ENCODE results near the gene DUSP18.
"Not testable (repeated sequence)": the region's sequence is repeated elsewhere in the genome, so short reads cannot be mapped to it uniquely, and the experiment has no call there.

Gene DUSP18

DNA sequence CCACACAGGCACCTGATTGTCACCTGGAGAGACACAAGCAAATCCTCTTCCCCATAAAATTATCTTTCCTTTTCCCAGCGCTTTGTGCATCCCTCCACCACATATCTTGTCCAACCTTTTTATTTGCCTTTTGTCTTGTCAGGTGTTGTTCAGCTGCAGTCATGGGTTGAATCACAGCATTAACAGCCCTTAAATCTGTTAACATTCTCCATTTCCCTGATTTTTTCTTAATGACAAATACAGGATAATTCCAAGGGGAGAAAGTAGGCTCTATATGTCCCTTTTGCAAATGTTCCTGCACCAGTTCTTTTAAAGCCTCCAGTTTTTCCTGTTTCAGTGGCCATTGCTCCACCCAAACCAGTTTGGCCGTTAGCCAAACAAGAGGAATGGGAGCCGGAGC, 8.9 kb upstream of the DUSP18 start:
- not testable (repeated sequence) for DNase-seq

- no peak for DNase-seq
These were observed 7.8 kb upstream of the DUSP18 start for GRCh38 chr22:30675436-30675835.

GRCh38 chr22:30674482-30674881, 6.8 kb upstream of the DUSP18 start:
- DNase-seq = no peak

DNA sequence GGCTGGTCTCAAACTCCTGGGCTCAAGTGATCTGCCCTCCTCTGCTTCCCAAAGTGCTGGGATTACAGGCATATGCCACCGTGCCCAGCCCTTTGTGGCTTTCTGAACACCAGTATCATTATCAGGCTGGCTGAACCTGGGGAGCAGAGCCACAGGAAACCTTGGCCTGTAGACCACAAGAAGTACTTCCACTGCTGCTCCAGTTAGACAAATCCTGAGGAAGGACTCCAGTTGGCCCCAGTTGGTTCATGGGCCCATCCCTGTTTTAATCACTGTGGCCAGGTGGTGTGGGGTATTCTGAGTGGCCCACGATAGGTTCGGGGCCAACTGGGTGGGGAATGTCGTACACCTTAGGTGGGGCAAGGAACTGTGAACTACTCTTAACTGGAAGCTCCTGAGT, 5.5 kb upstream of the DUSP18 start:
- no peak for DNase-seq

GRCh38 chr22:30671071-30671470, 3.4 kb upstream of the DUSP18 start:
- no peak for DNase-seq

DNA sequence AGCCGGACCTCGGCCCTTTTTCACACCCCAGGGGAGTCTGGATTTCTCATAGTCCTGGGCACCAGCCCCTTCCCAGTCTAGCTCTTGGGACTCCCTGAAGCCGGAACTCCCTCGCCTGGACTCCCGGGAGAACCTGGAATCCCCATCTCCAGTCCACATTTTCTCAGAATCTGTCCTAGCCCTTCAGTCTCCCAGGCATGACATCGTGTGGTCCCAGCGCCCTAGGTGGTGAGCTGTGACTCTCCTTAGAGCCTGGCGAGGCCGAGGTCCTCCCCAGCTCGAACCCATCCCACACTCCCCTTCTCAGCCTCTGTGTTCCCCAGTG, 673 bp upstream of the DUSP18 start:
- peak; percentile 39 for DNase-seq

DNA sequence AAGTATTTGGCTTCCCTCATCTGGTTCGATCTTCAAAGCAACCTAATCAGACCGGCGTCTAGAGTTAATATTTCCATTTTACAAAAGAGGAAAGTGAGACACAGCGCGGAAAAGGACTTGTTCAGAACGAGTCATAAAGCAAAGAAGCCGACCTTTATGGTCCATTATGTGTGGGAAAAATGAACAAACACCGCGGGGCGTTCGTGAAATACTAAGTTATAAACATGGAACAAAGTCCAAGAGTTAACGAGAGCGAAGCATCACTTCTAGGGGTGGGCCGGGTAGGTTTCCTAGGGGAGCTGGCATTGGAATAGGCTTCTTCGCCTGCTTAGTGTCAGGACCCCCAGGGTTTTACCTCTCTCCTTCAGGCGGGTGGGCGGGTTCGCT, 575 bp downstream of the DUSP18 start:
- no peak for DNase-seq

DNA sequence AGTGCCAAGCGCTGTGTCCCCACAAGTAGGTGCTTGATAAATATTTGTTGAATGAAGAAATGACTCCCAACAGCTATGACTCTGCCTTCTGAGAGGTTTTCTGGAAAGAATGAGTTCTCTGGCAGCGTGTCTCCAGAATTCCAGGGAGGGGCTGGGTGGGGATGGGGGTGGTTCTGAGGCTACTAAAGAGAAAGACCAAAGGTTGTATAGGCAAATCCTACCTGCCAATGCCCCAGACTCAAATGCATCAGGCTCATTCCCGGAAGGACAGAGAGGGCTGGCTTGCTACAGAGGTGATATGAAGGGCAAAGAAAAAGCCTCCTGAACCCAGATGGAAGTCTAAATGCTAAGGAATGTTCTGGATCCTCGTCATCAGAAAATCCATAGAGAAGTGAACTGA, 1.9 kb downstream of the DUSP18 start:
- no peak for DNase-seq

GRCh38 chr22:30665266-30665665, 2.4 kb downstream of the DUSP18 start:
- no peak for DNase-seq

- DNase-seq = no peak
These were observed 2.9 kb downstream of the DUSP18 start for GRCh38 chr22:30664798-30665197.

GRCh38 chr22:30662040-30662439, 5.6 kb downstream of the DUSP18 start:
- no peak for DNase-seq

DNA sequence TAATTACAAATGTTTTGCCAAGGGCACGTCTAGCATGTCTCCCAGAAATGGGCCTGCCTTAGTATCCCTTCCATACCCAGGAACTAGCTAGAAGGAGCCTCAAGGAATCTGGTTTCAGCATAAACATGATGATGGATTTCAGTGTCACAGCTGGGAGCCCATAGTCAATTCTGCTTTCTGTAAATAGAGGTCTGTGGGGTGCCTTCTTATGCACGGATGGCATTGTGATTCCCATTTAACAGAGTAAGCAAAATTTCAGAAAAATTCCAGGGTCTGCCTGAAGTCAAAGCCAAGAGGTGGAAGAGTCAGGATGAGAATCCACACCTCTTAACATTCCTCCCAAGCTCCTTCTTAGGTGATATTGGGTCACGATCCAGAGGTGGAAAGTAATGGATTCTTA, 12.1 kb downstream of the DUSP18 start:
- DNase-seq = no peak

DNA sequence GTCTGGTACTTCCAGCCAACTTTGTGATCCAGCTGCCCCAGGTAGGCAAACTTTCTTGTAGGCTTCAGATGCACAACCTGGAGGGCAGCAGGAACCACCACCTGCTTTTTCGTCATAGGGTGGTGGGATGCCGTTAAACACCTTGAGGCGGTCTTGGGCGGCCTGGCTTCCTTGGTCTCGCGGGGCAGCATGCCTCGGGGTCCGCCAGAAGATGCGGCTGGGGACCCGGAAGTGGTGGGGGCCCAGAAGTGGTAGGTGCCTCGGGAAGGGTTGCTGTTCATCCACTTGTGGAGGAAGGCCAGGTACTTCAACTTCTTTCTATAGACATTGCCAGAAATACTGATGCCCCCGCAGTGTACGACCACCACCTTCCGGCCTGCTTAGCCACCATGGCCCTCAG, 13.3 kb downstream of the DUSP18 start:
- no peak for DNase-seq

GRCh38 chr22:30652852-30653251, 14.8 kb downstream of the DUSP18 start:
- DNase-seq = no peak

GRCh38 chr22:30650508-30651116, 17.1 kb downstream of the DUSP18 start:
- no peak for DNase-seq

DNA sequence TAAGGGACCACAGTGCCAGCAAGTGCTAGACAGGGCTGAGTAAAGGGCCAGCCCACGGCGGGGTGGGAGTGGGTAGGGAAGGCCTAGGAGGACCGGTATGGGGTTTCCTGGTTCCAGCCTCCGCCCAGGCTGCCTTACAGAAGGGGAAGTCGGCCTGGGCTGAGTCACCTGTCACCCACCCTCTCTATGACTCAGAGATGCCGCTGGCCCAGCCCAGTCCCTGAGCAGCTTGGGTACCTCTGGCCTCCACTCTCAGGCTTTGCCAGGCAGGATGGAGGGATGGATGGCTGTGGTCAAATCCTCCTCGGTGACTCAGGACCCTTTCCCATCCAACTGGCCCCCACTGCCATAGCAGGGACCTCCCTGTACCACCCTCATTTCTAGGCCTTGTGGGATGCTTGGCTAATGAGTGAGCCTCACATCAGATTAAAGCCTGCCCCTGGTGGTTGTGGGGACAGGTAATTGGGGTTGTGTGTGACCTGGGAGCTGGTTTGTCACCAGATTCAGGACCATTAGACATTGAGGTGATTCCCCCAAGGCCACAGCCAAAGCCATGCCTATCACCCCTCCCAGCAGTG, 18.2 kb downstream of the DUSP18 start:
- peak; percentile 60 for DNase-seq

GRCh38 chr22:30648825-30649224, 18.9 kb downstream of the DUSP18 start:
- no peak for DNase-seq

DNA sequence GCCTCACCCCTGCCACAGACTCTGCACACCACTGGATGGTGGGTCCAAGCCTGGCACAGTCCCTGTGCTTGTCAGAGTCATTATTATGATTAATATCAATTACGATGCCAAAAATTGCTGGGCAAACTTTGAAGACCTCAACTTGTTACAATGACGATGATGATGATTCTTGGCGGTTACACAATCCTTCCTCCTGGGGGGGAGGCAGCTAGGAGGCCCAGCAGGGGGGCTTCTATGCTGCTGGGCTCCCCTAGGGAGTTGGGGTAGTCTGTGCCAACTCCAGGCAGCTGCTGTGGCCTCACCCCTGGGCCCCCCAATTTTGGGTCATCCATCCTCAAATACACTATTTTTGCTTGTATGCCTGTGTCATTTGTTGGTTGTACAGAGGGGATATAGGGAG, 20.1 kb downstream of the DUSP18 start:
- DNase-seq = no peak

DNA sequence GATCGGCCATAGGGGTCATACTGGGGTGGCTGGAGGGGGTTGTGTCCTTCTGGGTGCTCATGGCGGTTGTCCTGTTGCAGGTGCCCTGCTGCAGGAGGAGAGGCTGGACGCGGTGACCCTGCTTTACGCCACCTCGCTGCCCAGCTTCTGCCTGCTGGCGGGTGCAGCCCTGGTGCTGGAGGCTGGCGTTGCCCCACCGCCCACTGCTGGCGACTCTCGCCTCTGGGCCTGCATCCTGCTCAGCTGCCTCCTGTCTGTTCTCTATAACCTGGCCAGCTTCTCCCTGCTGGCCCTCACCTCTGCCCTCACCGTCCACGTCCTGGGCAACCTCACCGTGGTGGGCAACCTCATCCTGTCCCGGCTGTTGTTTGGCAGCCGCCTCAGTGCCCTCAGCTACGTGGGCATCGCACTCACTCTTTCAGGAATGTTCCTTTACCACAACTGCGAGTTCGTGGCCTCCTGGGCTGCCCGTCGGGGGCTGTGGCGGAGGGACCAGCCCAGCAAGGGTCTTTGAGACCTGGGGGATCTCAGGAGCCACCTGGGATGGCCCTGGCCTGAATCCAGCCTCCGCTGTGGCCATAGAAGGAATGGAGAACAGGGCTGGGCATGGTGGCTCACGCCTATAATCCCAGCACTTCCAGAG, 21.0 kb downstream of the DUSP18 start:
- DNase-seq = no peak

DNA sequence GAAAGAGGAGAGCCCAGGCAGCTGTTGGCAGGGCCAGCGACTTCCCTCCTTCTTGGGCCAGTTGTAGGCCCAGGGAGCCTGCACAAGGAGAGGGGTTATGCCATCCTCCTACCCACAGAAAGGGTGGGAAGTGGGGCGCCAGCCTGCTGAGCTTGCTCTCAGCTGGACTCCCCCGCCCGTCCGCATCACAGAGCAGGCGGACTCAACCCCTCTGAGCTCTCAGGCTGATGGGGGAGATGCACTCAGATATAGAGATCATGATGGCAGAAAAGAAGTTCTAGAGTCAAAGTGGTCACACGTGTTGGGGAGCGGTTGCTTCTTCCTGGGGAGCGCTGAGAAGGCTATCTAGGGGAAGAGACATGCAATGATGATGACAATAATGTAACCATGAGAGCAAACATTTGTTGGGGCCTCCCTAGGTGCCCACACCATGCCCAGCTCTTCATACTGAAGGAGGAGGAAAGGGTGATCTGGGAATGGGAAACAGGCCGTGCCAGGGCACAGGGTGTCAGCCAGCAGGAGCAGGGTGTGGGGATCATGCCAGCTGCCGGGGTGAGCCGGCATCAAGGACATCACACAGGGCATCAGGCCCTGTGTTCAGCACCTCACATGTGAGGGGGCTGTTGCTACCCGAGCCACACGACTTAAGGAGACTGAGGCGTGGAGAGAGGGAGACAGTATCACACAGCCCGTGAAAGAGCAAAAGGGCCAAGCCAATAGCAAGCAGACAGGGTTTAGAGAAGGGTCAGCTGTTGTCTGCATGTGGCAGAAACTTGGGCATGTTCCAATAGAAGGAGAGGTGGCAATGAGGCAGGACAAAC, 24.4 kb downstream of the DUSP18 start:
- DNase-seq = no peak

DNA sequence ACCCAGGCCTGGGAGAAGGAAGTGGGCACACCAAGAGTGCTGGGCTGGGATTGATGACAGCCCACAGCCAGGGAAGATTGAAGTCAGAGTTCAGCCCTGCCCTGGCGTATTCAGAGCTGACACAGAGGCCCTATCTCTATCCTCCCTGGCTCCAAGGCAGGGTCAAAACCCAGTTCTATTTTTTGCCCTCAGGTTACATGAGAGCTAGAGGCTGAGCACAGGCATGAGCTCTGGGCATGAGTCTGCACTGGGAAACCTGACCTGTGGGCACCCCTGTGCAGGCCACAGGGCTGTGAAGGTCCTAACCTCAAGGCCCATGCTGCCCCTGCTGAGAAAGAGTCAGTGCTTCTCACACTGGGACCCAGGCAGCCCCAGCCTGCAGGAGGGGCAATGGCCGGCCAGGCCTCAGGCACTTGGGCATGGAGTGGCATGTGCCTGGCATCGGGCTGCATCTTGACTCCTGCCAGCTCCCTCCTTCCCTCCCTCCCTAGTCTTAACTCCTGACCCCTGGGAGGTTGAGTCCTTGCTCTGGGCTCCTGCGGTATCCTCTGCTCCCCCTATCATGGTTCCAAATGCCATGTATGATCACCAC, 26.7 kb downstream of the DUSP18 start:
- DNase-seq = no peak

DNA sequence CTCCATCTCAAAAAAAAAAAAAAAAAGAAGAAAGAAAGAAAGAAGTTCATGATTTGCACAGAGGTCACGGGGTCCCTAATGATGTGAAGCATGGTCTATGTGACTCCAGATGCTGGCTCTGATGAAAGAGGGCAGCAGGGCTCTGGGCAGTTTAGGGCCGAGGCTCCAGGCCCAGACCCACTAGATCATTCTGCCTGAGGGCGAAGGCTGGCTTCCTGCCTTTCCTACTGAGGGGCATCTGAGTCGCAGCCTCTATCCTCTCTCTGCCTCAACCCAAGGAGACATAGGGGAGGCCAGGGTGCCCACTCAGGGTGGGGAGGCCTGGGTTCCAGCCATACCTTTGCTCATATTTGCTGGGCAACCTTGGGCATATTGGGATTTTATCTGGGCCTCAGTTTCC, 27.3 kb downstream of the DUSP18 start:
- DNase-seq = no peak

DNA sequence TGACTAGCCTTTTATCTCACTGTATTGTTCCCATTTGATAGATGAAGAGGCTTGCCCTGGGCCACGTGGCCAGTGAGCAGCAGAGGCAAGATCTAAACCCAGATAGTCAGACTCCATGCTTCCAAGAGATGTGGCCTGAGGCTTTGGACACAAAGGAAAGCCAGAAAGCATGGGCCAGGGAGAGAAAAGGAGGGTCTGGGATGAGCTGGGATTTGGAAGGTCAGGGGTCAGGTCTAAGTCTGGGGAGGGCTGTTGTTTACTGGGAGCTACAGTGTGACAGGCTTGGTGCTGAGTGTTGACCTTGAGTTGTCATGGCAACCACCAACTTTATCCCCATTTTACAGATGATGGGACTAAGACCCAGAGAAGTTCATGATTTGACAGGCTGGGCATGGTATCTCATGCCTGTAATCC, 30.0 kb downstream of the DUSP18 start:
- DNase-seq = peak; percentile 2

Measured in DMS53 (cell line).